HG02798 (cell line): ENCODE measurements around the gene KIF5C.
A peak's percentile ranks its signal among the peaks of the same experiment; 100 is the strongest.

ENCODE experiments used
- ATAC-seq: cut with Tn5 transposase; IDR thresholded peaks from one replicate; pipeline ENCODE4 v1.9.1; 2021; ENCODE audit warnings: mild to moderate bottlenecking; ENCODE audit not compliant: unreplicated experiment, poor library complexity

The KIF5C gene

DNA sequence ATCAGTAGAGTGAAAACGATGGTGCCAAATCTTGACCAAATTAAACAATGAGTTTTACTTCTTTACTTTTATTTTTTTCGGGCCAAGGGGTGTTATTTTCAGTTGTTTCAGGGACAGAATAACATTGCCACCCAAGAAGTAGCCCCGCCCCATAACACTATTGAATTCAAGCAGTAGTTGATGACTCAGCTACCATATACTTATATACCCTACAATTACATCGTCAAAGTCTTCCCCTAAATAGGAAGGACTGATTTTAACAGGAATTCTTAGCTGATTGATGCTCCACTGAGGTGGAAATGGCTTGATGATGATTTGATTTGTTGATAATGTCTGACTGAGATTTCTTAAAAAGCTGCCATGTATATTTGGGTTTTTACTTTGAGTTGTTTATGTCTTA is 188.2 kb downstream of the KIF5C start:
- no peak for ATAC-seq

DNA sequence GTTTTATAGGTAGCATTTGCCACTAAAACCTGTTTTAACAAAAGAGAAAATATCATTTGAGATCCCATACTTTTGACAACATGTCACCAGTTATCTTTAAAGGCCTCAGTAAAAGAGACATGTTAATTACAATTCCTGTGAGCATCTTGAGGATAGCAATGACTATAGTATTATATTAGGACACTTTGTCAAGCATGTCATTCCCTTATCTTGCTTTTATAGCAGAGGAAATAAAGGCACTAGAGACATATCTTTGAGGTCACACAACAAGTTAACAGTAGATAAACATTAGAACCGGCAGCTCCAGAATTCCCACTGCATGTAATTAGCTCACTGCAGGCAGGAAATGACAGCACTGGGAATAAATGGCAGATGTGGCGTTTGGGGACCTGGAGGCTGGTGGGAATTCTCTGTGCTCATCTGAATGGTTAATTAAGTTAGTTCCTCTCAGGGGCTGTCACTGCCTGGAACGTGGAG is 189.4 kb downstream of the KIF5C start:
- ATAC-seq = no peak

DNA sequence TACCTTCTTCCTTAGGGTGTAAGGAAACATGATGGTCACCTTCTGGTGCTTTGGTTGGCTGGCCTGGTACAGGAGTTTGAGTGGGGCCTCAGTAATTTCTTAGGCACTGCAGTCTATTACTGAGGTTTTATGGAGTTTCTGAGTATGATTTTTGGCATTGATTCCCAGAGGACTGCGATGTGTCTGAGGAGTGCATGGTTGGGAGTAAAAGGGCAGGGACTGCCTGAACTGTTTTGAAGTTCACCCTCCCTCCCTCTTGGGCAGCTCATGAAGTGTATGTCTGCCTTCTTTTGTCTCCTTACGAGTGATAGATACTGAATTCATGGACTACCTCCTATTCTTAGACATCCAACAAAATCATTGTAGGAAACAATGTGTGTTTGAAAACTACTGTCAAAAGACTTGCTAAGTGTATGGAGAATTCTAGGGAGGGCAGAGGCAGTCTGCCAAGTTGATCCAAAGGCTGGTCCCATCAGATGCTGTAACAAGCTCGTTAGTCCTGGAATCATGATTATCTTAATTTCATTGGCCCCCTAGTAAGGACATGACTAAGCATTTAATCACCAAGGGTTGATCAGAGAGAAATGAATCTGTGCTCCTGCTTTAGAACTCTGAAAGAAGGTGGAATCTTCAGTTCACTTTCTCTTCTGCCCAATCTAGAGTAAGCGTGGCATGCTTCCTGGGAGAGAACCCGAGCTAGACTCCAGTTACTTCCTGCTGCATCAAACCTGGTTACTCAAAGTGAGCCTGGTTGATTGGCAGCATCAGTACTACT is 190.0 kb downstream of the KIF5C start:
- ATAC-seq = no peak

DNA sequence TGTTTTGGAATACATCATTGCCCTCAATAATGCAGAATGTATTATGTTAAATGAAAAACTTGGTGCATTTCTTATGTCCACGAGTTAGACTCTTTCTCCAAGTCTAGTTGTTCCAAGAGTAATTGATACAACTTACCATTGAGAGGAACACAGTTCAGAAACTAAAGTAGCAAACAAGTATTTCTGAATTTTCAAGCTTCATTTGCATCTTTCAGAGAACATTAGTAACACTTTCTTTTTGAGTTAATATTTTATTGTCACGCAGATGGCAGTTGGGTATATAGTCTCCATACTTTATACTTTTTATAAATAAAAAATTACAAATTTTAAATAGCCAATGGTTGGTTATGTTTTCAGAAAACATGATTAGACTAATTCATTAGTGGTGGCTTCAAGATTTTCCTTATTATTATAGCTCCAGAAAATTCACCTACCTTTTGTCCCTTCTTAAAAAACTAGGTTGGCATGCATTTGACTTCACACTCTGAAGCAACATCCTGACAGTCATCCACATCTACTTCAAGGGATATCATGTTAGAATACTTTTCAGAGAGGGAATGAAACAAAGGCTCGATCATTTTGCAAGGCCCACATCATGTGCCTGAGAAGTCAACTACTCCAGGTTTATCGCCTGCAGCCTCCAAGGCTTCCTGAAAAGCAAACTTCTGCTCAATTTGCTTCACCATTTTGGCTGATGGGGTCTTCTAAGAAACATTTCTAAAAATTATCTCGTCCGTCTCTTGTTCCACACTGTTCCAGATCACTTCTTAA is 193.4 kb downstream of the KIF5C start:
- ATAC-seq = peak; percentile 53

DNA sequence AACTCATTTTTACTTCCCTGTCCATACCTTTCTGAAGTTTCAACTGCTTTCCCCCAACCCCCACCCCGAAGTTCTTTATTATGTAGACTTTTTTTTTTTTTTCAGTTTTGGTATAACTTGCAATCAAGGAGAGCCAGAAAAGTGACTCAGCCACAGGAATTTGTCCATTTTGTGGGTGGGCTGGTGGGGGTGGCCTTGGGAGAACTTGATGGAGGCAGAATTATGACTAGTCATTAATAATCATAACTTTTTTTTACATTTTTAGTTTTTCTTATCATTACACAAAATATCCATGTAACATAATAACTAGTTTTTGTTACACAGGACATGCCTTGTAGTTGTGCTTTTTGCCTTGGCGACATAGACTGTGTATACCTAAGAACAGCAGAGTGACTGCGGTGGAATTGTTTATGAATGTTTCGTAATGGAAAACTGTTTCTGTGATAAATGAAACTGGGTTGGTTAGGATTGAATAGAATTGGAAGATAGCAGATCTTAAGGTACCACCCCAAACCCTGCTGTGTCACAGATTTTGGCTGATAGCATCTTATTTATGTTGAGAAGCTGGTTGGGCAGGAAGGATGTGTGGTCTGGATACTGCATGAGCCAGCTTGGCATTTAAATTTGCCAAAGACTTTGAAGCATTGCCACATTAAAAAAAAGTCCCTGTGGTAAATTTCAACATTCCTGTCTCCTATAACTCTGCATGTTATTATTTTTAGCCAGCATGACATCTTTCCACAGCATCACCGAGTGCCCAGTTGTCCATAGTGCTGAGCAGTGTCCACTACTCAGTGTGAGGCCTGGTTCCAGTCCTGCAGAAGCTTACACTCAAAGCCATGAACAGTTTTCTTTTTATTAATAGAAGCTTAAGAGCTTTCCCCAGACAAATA is 194.2 kb downstream of the KIF5C start:
- no peak for ATAC-seq

DNA sequence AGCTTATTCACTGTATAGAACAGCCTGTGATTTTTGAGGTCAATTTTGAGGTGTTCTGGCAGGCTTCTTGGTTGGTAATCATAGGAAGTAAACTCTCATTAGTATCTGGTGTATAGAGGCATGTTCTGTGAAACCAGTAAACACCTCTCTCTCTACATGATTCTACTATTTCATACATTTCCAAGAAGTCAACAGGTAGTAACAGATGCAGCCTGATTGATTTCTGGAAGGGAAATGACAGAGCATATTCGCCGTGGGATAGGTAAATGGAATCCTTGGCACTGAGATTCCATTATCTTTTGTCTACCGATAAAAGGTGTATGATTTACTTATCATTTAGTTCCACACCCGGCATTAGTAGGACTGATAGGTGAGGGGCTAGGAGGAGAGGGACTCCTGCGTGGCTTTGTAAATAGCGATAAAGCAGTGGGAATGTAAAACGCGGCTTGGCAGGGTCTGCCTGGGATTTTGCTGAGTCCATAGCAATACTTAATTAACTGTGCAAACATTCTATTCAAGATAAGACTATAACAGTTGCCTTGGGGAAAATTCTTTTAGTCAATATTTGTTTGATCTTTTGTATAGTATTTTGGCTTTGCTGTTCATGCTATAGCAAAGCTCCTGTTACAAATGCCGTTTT is 195.8 kb downstream of the KIF5C start:
- no peak for ATAC-seq

DNA sequence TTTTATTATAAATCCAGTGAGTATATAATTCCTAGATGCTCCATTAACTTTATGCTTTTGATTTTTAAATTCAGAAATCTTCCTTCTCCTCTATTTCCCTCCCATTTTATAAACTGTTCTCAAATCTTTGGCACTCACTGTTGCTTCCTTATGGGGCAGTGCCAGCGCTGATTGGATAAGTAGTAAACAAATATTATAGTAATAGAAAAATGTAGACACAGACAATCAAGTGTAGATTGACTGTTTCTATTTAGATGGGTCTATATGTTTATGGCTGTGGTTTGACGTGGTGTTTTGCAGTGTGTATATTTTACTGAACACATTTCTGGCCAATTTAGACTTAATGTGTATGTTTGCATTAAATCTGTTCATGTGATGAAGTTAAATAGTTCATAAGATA is 200.1 kb downstream of the KIF5C start:
- ATAC-seq = no peak

DNA sequence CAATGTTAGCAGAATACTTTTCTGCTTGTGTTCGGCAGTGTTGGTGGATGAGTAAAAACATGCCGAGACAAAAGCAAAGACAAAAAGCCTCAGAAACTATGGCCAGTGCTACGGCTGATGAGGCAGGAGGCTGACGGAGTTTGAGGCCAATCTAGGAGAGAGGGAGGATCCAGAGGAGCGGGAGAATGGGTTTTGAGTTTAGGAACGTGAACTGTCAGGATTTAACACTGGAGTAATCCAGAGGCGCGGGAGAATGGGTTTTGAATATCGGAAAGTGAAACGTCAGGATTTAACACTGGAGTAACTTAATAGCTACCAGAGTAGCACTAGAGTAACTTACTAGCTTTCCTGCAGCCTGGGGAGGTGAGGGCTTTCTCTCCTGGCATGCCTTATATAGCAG is 200.8 kb downstream of the KIF5C start:
- ATAC-seq = no peak
